ENCODE results near the gene PIWIL4. TPM values are rescaled to one million over a fixed set of nuclear protein-coding genes. Genes with fewer than 3 reads are reported as not detected.

The PIWIL4 gene
- total and polyA plus RNA-seq, 9 of the 15 experiments (the other 6 are each of a cell fraction or from before 2014, with no cell fraction given) = 6.3 to 17.0 (median 10.8) TPM

GRCh38 chr11:94563848-94564467 lies 3.2 kb upstream of the PIWIL4 start:
- WGBS (ENCODE audit: insufficient coverage, low coverage, missing lambda C conversion rate) = 9% methylated on average over 8 of the region's 8 CpGs
- TF ChIP-seq FOSL1 (tag; conservative IDR thresholded peaks at IDR 0.05) = peak; percentile 4; the same call in 1 of the 2 replicates
- peak; percentile 12; the same call in 1 of the 2 replicates for TF ChIP-seq USF1 (CRISPR knock-in tag; IDR thresholded peaks at IDR 0.05)
- peak; percentile 4 for TF ChIP-seq TBP (optimal IDR thresholded peaks at IDR 0.05; ENCODE audit: low read depth, low read length)
- peak; percentile 47; the same call in 1 of the 2 replicates for TF ChIP-seq BHLHE40 (IDR thresholded peaks at IDR 0.05; ENCODE audit: low read length)
- TF ChIP-seq TFE3 (CRISPR knock-in tag; IDR thresholded peaks at IDR 0.05) = peak; percentile 76
- no peak for TF ChIP-seq HIVEP1 (CRISPR knock-in tag; IDR thresholded peaks at IDR 0.05)
- Histone ChIP-seq H3K9me3 (replicated peaks; ENCODE audit: control insufficient read depth, insufficient read depth, low read depth, low read length) (no peaks in the 10 kb centered on the region), H3K36me3 (ENCODE audit: control insufficient read depth, insufficient read depth, low read length) (no peaks in the 10 kb centered on the region; the same call in 2 of the 3 replicates), H3K4me3 (no peak overlapping the region), H4K20me1 (replicated peaks; ENCODE audit: control insufficient read depth, insufficient read depth, low read length) (no peaks in the 10 kb centered on the region), H2AFZ (ENCODE audit: low read depth, low read length) (peak overlapping the region; percentile 25; the same call in 1 of the 2 replicates), H3K79me2 (ENCODE audit: control insufficient read depth, insufficient read depth, low read length) (peaks cover 13% of the 10 kb centered on the region; the same call in 2 of the 3 replicates), H3K27ac (ENCODE audit: extremely low read depth, low read depth, low read length) (no peak overlapping the region), H3K4me2 (ENCODE audit: insufficient read depth, low read length) (no peak overlapping the region; the same call in 1 of the 2 replicates), H3K9ac (ENCODE audit: insufficient read depth in 1 of 2, low read depth in 2 of 2, low read length in 2 of 2) (no peak overlapping the region), H3K4me1 (replicated peaks in 1 of 2; ENCODE audit: control insufficient read depth in 2 of 2, insufficient read depth in 2 of 2, low read length in 2 of 2) (peaks cover 5 to 31% of the 10 kb centered on the region in 2 experiments), H3K9me1 (ENCODE audit: control insufficient read depth, insufficient read depth, low read length) (no peaks in the 10 kb centered on the region), H3K27me3 (ENCODE audit: control insufficient read depth in 2 of 2, insufficient read depth in 2 of 2, low read length in 2 of 2) (no peaks in the 10 kb centered on the region)
- DNase-seq (ENCODE audit: extremely low read depth in 1 of 4, low spot score in 3 of 4) = peak in 2 of 4 experiments; percentile 23 to 40
- intact Hi-C loops (cut with micrococcal nuclease) (loop anchor here (1.0 to 5.0 kb wide), 2 partner anchors 45 to 237 kb away; no protein-coding TSS in a partner anchor), in situ Hi-C loops (cut with MboI) (no loop called here)
- no peak for FAIRE-seq
- CTCF ChIA-PET (ENCODE audit: low intra/inter-chr PET ratio) = interaction anchor here (1.1 kb wide), 1 partner anchor 44 kb away, joined by 3 read pairs; no protein-coding TSS in a partner anchor
- no TSS peak for BruUV-seq (replicated peaks)
- peak; percentile 27; the same call in 1 of the 3 replicates for ATAC-seq
- POLR2A ChIA-PET = interaction anchor here (1.1 kb wide), 1 partner anchor 18 kb away, joined by 3 read pairs; no protein-coding TSS in a partner anchor
